HG03025 (cell line): ENCODE data around the gene FAM228A.
"Not testable (repeated sequence)": the region's sequence is repeated elsewhere in the genome, so short reads cannot be mapped to it uniquely, and the experiment has no call there.

Source experiments
- ATAC-seq: cut with Tn5 transposase; IDR thresholded peaks from one replicate; pipeline ENCODE4 v1.9.1; 2021; ENCODE audit warnings: mild to moderate bottlenecking, moderate library complexity; ENCODE audit not compliant: unreplicated experiment, low FRiP score

Gene FAM228A

DNA sequence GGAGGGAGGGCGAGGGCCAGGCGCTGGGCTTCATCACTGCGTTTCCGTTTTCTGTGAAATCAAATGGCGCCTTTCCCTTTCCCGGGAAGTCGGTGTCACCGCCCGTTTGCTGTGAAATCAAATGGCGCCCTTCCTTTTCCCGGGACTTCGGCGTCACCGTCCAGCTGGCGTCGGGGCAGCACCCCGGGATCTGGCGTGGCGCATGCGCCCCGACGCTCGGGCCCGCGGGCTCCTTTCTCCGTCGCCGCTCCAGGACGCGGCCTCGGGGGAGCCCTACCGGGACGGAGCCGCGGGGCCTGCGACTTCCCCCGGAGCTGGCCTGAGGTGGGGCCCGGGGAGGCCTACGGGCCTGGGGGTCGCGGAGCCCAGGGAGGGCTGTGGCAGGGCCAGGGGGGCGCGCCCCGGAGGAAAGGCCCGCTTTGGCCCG lies at the start of gene FAM228A:
Gene FAM228A, plus strand, starts transcription at position 203 of the 427 bp plus-strand sequence. CDS start 428 bp downstream, outside the sequence.
- no peak for ATAC-seq

DNA sequence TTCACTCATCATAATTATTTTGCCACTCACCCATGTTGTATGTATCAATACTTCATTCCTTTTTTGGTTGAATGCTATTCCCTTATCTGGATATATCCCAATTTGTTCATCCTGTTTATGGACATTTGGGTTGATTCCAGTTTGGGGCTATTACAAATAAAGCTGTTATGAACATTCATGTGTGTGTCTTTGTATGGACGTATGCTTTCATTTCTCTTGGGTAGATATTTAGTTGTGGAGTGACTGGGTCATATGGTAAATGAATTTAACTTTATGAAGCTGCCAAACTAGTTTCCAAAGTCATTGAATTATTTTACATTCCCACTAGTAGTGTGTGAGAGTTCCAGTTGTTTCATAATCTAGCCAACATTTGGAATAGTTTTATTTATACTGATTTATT lies 48.9 kb upstream of the FAM228A start:
- ATAC-seq: no peak

DNA sequence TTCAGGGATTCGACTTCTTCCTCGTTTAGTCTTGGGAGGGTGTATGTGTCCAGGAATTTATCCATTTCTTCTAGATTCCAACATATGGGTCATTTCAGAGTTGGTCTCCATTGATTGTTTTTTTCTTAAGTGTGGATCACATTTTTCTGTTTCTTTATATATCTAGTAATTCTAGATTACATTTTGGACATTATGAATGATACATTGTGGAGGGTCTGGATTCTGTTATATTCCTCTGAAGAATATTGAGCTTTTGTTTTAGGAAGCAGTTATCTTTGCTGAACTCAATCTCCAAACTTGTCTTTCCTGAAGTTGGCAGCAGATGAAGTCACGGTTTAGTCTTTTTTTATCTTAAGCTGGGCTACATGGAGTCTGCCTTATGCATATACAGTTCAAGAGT lies 42.3 kb upstream of the FAM228A start:
- ATAC-seq: no peak

DNA sequence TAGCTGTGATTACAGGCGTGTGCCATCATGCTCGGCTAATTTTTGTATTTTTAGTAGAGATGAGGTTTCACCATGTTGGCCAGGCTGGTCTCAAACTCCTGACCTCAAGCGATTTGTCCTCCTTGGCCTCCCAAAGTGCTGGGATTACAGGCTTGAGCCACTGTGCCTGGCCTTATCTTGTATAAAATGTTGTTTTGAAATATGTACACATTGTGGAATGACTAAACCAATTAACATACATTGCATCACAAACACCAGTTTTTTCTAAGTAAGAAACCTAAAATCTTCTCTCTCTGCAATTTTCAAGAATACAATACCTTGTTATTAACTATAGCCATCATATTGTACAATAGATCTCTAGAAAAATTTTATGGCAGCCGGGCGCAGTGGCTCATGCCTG lies 34.5 kb upstream of the FAM228A start:
- not testable (repeated sequence) for ATAC-seq

GRCh38 chr2:24147364-24147763 lies 27.5 kb upstream of the FAM228A start:
- no peak for ATAC-seq

DNA sequence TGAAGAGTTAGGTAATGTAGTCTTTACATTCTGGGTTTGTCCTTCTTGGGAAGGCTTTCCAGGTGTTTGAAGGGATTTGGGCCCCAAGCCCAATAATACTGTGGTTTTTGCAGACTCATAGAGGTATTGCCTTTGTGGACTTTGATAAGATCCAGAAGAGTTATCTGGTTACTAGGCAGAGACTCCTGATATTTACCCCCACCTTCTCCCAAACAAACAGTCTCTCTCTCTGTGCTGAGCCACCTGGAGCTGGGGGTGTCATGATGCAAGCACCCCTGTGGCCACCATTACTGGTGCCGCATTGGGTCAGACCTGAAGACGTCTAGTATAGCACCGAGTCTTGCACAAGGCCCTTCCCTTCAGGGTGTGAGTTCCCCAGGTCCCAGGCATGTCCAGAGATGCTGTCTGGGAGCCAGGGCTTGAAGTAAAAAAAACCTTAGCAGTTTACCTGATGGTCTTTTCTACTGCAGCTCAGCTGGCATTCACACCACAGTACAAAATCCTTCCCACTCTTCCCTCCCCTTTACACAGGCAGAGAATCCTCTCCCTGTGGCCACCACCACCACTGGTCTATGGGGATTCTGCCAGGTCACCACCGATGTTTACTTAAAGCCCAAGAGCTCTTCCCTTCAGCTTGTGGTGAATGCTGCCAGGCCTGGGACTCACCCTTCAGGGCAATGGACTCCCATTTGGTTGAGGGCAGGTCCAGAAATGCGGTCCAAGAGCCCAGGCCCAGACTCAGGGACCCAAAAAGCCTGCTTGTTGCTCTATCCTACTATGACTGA lies 22.2 kb upstream of the FAM228A start:
- ATAC-seq: no peak

GRCh38 chr2:24153478-24153877 lies 21.4 kb upstream of the FAM228A start:
- no peak for ATAC-seq

DNA sequence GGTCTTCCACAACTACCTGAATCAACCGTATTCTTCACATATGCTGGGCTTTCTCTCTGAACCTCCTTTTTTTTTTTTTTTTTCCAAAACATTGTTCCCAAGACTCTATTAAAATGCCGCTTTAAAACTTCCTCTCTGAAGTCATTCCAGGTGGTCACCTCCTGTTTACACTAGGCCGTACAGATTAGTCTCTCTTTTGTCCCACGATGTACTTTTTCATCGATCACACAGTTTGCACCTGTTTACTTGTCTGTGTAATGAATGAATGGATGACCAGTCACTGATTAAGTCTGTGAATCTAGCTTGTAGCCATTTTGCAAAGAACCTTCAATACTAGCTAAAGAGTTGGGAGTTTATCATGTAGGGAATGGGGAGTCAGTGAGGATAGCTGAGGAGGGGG lies 16.7 kb upstream of the FAM228A start:
- ATAC-seq: no peak

DNA sequence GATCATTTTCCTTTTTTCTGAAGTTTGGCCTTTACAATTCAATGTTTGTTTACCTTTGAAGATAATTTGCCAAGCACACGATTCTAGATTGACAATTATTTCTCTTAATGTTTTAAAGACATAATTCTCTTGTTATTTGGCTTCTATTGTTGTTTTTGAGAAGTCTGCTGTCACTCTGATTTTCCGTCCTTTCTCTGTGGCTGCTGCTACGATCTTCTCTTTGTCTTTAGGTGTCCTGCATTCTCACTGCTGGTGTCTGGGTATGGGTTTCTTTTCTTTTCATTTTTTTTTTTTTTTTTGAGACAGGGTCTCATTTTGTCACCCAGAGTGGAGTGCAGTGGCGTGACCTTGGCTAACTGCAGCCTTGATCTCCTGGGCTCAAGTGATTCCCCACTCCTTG lies 15.1 kb upstream of the FAM228A start:
- no peak for ATAC-seq

- ATAC-seq: no peak
Measured at GRCh38 chr2:24160761-24161160, 14.1 kb upstream of the FAM228A start.

DNA sequence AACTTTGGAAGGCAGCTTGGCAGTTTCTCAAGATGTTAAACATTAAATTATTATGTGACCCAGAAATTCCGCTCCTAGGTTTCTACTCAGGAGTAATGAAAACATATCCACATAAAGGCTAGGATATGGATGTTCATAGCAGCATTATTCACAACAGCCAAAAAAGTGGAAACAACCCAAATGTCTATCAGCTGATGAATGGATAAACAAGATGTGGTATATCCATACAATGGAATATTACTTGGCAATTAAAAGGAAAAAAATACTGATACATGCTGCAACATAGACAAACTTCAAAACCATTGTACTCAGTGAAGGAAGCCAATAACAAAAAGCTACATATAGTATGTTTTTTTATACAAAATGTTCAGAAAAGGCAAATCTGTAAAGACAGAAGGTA lies 12.4 kb upstream of the FAM228A start:
- ATAC-seq: no peak

DNA sequence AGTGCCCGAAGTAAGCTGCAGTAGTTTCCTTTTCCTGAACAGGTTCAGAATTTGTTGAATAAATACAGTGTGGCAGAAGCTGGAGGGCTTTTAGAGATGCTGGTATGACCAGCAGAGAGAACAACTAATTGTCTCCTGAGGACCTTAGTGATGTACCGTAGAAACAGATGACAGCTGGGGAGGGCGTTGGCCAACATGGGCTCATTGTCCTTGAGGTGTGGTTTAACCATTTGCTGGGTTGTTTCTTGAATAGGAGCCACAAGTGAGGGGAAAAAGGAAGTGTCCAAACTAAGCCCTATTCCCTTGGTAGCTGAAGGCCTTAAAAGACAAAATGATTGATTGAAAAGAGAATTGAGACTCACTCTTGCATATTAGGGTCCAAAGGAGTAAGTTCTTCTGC lies 11.7 kb upstream of the FAM228A start:
- ATAC-seq: no peak

DNA sequence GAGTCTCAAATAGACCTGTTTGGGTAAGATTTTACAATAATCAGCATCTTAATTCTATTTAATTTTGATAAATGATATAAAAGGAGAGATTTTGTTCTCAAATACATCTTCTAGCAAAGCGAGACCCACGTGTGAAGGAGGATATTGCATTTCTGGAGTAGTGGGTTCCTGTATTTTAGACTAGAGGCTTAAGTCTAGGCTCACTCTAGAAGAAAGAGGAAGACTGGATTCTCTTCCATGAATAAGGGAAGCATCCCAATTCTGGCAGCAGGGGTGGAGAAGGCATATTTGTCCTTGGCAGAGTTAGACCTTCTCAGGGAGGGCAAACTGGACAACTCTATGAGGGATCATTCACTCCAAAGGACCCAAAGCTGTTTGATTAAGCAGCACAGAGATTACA lies 11.3 kb upstream of the FAM228A start:
- ATAC-seq: no peak

DNA sequence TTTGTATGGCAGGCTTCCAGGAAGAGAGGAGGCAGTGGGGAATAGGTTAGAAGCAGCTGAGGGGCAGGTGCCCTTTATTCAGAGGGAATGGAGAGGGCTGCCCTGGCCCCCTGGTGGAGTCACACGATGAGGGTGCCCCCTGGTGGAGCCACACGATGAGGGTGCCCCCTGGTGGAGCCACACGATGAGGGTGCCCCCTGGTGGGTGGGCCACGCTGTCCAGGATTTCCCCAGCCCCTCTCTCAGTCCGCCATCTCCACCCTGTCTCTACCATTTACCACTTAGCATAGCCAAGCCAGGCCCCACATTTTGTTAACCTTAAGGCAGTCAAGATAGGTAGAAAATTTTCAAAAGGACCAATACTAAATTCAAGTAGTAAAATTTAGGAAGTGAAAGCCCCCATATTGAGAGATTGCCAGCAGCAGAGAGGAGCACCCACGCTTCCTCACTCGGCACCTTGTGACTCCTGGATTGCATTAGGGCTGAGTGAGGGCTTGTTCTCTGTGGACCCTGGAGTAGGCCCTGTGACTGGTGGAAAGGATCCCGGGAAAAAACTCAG lies 10.4 kb upstream of the FAM228A start:
- ATAC-seq: no peak

GRCh38 chr2:24169023-24169422 lies 5.8 kb upstream of the FAM228A start:
- no peak for ATAC-seq

DNA sequence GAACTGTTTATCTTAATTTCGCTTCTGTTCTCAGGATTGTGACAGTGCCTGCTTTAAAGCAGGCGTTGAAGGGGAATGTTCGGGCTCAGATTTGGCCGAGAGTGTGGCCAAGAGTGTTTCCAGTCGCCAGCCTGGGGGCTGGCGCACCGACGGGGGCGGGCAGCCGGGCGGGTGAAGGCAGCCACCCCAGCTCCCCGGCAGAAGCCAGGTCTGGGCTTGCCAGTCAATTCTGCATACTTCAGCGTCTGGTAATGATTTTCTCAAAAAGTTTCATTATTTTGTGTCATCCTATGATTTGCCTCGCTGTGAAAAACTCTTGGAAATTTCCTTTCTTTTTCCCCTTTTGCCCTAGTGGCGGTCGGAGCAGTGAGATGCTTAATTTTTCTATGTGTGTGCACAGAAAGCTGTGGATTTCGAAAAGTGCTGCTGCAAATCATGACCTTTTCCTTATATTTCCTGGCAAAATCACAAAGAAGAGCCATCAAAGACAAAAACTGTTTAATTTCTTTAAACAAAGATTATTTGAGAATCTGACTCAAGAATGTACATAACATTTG lies 856 bp downstream of the FAM228A start:
- ATAC-seq: no peak

- no peak for ATAC-seq
Measured at GRCh38 chr2:24176326-24176725, 1.5 kb downstream of the FAM228A start.

- no peak for ATAC-seq
Measured at GRCh38 chr2:24179683-24180082, 4.8 kb downstream of the FAM228A start.

DNA sequence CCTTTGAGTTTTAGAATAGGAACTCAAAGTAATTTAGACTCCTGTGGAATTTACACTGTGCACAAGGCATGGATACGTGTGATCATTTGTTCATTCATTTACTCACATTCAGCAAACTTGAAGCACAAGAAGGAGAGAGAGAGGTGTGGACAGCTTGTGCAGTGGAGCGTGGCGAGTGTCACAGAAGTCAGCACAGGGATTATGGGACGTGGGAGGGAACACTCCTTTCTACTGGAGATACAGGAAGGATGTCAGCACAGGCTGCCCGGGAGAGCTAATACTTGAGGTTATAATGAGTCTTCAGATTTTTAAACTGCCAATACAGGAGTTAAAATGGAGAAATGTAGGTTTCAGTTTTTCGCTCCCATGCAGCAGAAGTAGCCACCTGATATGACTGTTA lies 7.0 kb downstream of the FAM228A start:
- ATAC-seq: no peak

DNA sequence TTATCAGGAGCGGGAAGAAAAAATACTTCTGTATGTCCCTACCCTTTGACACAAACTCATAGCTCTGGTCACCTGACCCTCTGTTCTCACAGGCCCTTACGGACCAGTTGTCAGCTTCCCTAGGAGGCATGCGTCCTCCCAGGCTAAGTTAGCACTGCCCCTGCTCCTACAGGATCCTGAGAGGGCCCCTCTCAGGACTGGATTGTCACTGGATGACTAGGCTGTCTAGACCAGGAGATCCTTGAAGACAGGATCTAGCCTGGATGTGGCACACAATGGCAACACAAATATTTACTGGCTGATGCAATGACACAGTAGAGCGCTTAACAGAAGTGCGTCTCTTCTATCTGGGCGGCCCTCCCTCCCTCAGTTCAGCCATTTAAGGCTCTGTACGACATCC lies 7.7 kb downstream of the FAM228A start:
- no peak for ATAC-seq

- no peak for ATAC-seq
Measured at GRCh38 chr2:24183366-24184069, 8.7 kb downstream of the FAM228A start.
